GM18873 (cell line): ENCODE measurements around the gene ANO10.
"Not testable (repeated sequence)": the region's sequence is repeated elsewhere in the genome, so short reads cannot be mapped to it uniquely, and the experiment has no call there.

Experiments
- ATAC-seq: cut with Tn5 transposase; IDR thresholded peaks from one replicate; pipeline ENCODE4 v1.9.1; 2021; ENCODE audit warnings: mild to moderate bottlenecking, moderate library complexity, moderate number of reproducible peaks; ENCODE audit not compliant: unreplicated experiment, low FRiP score

Gene ANO10

DNA sequence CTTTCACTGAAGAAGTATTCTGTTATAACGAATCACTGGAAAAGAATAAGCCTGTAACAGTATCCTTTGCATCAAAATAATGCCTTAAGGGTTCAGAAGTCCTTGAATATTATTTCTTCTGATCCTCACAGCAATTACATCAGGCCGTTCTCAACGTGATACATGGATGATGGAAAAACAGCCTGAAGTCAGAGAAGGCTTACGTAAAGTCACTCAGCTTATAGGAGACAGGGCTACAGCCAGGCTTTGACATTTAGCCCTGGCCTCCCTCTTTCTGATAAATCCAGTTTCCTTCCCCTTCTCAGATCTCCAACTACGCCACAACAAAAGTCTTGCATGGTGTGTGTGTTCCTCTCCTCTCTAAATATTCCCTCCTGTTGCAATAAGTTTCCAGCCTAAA is 131.9 kb downstream of the ANO10 start:
- no peak for ATAC-seq

DNA sequence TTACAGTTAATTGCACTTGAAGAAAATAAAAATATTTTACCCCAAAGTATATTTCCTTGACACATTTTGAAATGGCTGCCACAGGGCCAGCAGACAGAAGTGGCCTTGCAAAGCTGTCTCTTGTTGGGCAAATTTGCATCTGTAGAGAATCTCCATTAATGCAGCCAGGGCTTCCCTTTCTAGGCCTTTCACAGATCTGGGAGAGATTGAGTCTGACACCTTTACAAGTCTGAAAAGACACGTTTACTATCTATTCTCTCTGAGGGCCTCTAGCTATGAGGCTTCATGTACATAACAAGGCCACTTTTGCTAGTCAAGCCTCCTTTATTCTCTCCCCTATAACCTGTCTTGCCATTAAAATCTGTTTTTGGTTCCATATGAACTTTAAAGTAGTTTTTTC is 135.9 kb downstream of the ANO10 start:
- no peak for ATAC-seq

DNA sequence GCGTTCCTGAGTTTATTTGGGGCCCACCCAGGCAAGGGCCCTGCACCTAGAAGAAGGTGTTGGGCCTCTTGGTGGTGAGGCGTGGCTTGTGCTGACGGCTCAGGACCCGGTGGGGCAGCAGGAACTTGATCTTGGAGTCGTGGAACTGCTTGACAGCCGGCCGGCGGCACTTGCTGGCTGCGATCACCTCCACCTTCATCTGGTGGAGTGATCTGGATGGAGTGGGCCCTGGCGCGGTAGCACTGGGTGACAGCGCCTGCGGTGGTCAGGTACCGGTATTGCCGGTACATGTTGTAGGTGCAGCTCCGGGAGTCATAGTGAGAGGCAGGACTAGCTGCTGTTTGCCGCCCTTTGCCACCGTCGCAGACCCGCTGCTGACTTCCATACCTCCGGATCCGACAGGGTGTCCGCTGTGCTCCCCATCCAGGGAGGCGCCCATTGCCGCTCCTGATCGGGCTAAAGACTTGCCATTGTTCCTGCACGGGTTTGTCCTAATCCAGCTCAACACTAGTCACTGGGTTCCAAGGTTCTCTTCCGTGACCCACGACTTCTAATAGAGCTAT is 136.8 kb downstream of the ANO10 start:
- no peak for ATAC-seq

GRCh38 chr3:43481375-43481774 is 140.4 kb downstream of the ANO10 start:
- ATAC-seq: no peak

DNA sequence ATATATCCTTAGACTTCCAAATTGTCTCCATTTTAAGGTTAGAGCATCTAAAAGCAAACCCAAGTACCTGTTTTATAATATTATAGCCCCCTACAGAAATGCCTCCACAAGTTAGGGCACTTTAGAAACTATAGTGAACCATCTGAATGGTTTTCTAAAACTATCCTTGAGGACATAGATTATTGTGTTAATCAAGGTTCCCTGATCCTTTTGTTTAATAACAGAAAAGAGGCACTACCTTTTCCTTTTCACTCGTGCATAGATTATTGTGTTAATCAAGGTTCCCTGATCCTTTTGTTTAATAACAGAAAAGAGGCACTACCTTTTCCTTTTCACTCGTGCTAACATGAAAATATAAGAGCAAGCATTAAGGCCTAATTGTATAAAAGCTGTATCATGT is 143.0 kb downstream of the ANO10 start:
- ATAC-seq: not testable (repeated sequence)

DNA sequence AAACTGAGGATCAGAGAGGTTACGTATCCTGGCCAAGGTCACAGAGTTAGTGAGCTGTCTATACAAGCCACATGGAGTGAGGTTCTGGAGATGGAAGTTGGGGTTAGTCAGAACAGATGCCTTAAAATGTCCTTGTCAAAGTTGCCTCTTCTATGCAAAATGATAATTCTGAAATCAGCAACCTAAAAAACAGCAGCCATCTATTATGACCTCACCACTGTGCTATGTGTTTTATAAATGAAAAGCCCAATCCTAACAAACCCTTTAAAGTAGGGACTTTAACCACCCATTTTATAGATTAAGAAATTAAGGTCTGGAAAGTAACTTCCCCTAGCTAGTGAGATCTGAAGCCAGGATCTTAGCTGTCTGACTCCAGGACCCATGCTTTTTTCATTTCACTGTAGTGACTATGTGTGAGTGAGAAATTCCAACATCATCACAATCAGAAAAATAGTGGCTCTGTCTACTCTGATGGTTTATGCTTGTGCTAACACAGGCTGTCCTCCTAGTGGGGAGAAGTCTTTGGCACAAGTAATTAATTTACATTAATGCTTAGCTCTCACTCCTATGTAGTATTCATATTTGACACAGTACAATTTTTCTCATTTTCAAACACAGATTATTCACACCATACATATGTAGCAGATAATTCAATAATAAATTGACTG is 143.6 kb downstream of the ANO10 start:
- no peak for ATAC-seq

DNA sequence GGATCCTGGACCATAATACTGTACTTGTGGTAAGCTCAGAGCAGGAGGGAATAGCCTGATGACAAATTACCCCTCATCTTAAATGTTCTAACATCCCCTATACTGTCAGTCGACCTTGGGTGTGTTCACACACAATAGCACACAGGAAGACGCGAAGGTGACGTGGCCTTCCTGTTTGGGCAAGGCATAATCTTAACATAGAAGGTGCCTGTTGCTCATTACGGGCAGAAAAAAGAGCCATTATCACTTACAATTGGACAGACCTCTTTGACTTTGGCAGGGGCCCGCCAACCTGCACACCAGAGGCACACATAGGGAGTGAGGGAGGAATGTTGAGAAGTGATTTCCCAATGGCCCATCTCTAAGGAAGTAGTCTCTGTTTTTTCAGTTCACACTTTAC is 144.2 kb downstream of the ANO10 start:
- no peak for ATAC-seq

DNA sequence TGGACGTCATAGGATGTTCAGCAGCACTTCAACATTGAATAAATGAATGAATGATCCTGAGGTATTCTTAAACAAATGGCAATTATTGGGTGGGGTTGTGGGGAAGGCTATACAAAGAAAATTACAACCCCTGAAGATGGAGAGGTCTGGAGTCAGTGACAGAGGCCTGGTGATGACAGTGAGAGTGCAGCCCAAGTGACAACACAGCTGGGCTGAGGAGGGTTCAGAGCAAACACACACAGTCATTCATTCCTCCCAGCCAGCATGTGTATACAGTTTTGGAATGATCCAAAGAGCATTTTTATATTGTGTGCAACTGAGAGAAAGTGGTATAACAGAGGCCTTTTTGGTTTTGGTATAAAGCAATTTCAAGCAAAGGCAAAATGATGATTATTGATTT is 148.1 kb downstream of the ANO10 start:
- no peak for ATAC-seq

- ATAC-seq: no peak
These were observed 148.6 kb downstream of the ANO10 start for GRCh38 chr3:43473244-43473643.

GRCh38 chr3:43468133-43468532 is 153.7 kb downstream of the ANO10 start:
- ATAC-seq: no peak

DNA sequence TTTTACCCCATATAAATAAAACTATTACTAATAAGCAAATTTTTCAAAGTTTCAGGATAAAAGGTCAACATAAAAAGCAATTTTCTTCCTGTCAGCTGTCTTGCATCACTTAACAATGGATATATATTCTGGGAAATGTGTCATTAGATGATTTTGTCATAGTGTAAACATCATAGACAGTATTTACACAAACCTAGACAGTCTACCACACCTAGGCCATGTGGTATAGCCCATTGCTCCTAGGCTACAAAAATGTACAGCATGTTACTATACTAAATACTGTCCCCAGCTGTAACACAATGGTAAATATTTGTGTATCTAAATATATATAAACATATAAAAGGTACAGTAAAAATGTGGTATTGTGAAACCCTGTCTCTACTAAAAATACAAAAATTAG is 156.7 kb downstream of the ANO10 start:
- no peak for ATAC-seq

DNA sequence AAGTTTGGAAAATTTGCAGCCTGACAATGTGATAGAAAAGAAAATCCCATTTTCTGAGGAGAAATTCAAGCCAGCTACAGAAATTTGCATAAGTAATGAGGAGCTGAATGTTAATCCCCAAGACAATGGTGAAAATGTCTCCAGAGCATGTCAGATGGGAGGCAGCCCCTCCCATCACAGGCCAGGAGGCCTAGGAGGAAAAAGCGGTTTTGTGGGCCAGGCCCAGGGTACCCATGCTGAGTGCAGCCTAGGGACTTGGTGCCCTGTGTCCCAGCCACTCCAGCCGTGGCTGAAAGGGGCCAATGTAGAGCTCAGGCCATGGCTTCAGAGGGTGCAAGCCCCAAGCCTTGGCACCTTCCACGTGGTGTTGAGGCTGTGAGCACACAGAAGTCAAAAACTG is 159.2 kb downstream of the ANO10 start:
- ATAC-seq: not testable (repeated sequence)

DNA sequence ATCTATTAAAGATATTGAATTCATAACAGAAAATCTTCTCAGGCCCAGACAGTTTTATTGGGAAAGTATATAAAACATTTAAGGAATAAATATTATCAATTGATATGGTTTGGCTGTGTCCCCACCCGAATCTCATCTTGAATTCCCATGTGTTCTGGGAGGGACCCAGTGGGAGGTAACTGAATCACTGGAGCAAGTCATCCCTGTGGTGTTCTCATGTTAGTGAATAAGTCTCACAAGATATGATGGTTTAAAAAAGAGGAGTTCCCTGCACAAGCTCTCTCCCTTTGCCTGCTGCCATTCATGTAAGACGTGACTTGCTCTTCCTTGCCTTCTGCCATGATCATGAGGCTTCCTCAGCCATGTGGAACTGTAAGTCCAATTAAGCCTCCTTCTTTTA is 160.5 kb downstream of the ANO10 start:
- no peak for ATAC-seq

DNA sequence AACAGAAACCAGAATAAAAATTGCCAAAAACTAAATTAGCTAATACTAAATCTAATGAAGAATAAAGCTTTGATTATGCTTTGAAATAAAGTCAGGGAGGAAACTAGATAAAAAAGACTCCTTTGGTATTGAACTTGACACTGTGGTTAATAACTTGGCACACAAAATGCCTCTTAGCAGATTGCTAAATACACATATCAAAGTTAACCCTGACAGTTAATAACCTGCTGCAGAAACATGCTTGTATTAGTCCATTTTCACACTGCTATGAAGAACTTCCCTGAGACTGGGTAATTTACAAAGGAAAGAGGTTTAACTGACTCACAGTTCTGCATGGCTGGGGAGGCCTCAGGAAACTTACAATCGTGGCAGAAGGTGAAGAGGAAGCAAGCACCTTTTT is 164.8 kb downstream of the ANO10 start:
- ATAC-seq: not testable (repeated sequence)

DNA sequence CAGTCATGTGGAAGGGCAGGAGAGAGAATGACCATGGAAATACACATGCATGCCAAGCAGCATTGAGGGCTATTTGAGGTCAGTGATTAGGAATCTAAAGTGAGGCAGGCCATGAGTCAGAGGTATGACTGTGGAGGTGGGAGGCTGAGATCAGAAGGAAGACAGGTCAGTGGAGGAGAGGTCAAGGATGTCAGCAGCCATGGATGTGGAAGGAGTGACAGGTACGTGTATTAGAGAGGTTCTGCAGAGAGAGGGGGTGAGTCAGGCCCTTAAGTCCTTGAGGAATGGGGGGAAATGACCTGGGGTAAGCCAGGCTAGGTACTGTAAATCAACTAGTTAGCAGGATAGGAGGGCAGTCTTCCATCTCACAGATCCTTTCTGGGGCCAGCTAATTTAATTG is 166.6 kb downstream of the ANO10 start:
- ATAC-seq: no peak

GRCh38 chr3:43453981-43454380 is 167.8 kb downstream of the ANO10 start:
- no peak for ATAC-seq

GRCh38 chr3:43451670-43452254 is 170.0 kb downstream of the ANO10 start:
- ATAC-seq: no peak

DNA sequence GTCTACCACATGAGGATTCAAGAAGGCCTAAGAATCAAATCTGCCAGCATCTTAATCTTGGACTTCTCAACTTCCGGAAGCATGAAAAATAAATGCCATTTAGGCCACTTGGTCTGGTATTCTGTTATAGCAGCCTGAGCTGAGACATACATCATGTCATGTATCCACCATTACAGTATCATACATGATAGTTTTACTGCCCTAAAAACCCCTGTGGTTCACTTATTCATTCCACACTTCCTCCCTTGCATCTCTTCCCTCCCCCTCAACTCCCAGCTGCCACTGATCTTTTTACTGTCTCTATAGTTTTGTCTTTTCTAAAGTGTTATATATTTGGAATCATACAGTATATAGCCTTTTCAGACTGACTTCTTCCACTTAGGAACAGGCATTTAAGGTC is 173.7 kb downstream of the ANO10 start:
- ATAC-seq: no peak

DNA sequence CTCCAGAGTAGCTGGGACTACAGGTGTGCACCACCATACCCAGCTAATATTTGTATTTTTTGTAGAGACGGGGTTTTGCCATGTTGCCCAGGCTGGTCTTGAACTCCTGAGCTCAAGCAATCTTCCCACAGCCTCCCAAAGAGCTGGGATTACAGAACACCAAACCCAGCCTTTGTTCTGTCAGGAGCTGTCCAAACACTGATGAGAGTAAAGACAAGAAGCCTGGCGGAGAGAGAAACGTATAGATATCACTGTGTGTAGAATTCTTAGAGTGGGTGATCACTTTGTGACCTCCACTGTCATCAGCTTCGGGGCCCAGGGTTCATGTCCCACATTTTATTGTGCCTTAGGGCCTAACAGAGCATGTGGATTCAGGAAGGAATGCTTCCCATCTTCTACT is 176.0 kb downstream of the ANO10 start:
- ATAC-seq: no peak

- ATAC-seq: no peak
These were observed 178.9 kb downstream of the ANO10 start for GRCh38 chr3:43442872-43443395.

DNA sequence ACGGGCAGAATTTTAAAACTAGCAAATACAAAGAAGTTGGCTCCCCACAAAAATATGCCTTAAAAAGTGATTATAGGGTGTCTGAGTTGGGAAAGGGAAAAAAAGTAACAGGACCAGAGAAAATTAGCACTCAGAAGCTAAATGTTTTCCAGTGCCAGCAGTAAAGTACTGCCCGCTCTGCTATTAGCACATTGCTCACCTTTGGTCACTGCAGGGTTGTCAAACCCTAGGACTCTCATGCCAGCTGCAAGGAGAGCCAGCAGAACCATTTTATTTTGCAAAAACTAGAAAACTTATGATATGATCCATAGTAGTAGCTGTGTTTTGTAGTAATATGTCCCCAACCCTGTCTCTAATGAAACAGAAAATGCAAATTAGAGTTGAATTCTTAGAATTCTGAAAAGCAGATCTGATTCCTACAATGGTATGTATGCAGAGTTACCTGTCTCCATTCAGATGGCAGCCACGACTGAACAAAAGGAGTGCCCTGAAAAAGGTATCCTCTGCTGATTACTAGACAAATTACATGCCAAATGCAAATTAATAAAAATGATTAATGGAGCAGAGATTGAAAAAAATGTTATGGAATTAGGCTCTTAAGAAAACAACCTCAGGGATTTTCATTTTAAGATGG is 185.2 kb downstream of the ANO10 start:
- ATAC-seq: no peak

- ATAC-seq: no peak
These were observed 186.1 kb downstream of the ANO10 start for GRCh38 chr3:43435706-43436105.
